Heart left ventricle (tissue), 13 donors: ENCODE data around the gene UGT1A9.

Source experiments
- POLR2A ChIP-seq, 2 donors: fragments of 450-650 bp; IDR thresholded peaks; one replicate each; pipeline ENCODE4 v1.6.1; 2017; ENCODE audit warnings: antibody characterized with exemption in 2 of 2, mild to moderate bottlenecking in 2 of 2, moderate library complexity in 2 of 2
- TF ChIP-seq, protein P1 (sequence below), 12 donors: fragments of 200-600 bp; sonication (generic) in 4 of 12; IDR thresholded peaks; one replicate each; pipeline versions ENCODE4 v1.5.0 to v1.8.0; 2018 to 2022; ENCODE audit warnings: antibody characterized with exemption in 12 of 12, mild to moderate bottlenecking in 5 of 12
- donor health status: ischemic (EF 13 %, LVEDD 7.1; RV severe dilation, severe dysfunction).
- donor health status: DM: no; HTN: yes; CAD: no.
- donor health status: DM: no; HTN: no; CAD: no.
- donor health status: ischemic (EF 25% LVEDD 6.9; RV normal size, moderate dysfunction).
- donor health status: ischemic (EF 25% LVEDD 5.7; RV mildly dilated, moderate dysfunction).
- donor health status: ischemic (EF 35%, LVEDD 5.7; RV mildly dilated, moderate dysfunction).
- donor health status: nonischemic (EF 11% LVEDD 7.7; RV severe dilation, severe dysfunction).
- donor health status: DM: yes; HTN: yes; CAD: no.
- donor health status: PGD.
- donor health status: ischemic (EF 29% LVEDD 5.4; RV normal size, mild dysfunction).
- donor health status: nonischemic (EF 23%, LVEDD 6.1; RV moderate dilation, normal function).

DNA sequence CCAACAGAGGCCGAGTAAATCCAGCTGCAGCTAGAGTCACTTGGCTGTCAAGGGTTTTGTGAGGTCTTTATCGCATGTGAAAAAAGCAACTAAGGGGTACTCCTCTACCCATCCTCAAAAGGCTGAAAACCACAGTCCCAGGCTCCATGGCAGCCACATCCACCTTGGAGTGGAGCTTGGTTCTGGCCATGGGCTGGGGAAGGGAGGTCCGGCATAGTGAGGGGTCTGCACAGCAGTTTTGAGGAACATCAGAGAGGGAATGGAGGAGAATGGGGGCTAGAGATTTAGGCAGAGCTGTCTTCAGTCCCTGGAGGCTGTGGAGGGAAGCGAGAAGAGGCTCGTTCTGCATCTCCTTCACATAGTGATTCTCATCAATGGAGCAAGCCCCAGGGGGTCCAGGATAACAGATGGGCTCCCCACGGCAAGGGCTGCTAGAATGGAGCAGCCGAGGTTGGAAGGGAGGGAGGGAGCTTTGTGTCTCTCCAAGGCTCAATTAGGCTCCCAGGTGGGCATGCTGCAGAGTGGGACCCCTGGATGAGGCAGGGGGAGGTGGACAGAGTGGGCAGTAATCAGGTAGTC lies 127.5 kb downstream of the UGT1A9 start:
- TF ChIP-seq, protein P1, sequence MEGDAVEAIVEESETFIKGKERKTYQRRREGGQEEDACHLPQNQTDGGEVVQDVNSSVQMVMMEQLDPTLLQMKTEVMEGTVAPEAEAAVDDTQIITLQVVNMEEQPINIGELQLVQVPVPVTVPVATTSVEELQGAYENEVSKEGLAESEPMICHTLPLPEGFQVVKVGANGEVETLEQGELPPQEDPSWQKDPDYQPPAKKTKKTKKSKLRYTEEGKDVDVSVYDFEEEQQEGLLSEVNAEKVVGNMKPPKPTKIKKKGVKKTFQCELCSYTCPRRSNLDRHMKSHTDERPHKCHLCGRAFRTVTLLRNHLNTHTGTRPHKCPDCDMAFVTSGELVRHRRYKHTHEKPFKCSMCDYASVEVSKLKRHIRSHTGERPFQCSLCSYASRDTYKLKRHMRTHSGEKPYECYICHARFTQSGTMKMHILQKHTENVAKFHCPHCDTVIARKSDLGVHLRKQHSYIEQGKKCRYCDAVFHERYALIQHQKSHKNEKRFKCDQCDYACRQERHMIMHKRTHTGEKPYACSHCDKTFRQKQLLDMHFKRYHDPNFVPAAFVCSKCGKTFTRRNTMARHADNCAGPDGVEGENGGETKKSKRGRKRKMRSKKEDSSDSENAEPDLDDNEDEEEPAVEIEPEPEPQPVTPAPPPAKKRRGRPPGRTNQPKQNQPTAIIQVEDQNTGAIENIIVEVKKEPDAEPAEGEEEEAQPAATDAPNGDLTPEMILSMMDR (IDR thresholded peaks at IDR 0.05), result no peak
- no peak for TF ChIP-seq POLR2A (IDR thresholded peaks at IDR 0.05)
